ENCODE results near the gene CDC42BPA. TPM values are rescaled to one million over a fixed set of nuclear protein-coding genes. Genes with fewer than 3 reads are reported as not detected.

Gene CDC42BPA
- total RNA-seq, 1 donor from 2014 or later = 54.7 TPM

- peak; percentile 5 for DNase-seq (ENCODE audit: low spot score)
These were observed 369.8 kb downstream of the CDC42BPA start for GRCh38 chr1:226948480-226948879.

GRCh38 chr1:226948051-226948450 lies 370.2 kb downstream of the CDC42BPA start:
- DNase-seq (ENCODE audit: low spot score) = peak; percentile 2

- peak; percentile 16 for DNase-seq (ENCODE audit: low spot score)
These were observed 371.5 kb downstream of the CDC42BPA start for GRCh38 chr1:226946841-226947240.

GRCh38 chr1:226946285-226946684 lies 372.0 kb downstream of the CDC42BPA start:
- peak; percentile 10 for DNase-seq (ENCODE audit: low spot score)

GRCh38 chr1:226945858-226946245 lies 372.4 kb downstream of the CDC42BPA start:
- DNase-seq (ENCODE audit: low spot score) = peak; percentile 10

- DNase-seq (ENCODE audit: low spot score) = peak; percentile 91
These were observed 373.0 kb downstream of the CDC42BPA start for GRCh38 chr1:226945106-226945857.

GRCh38 chr1:226943927-226944326 lies 374.4 kb downstream of the CDC42BPA start:
- DNase-seq (ENCODE audit: low spot score) = no peak

- no peak for DNase-seq (ENCODE audit: low spot score)
These were observed 375.1 kb downstream of the CDC42BPA start for GRCh38 chr1:226943156-226943555.

GRCh38 chr1:226942392-226942791 lies 375.9 kb downstream of the CDC42BPA start:
- no peak for DNase-seq (ENCODE audit: low spot score)

GRCh38 chr1:226940806-226941067 lies 377.6 kb downstream of the CDC42BPA start:
- DNase-seq (ENCODE audit: low spot score) = no peak

GRCh38 chr1:226940029-226940805 lies 378.1 kb downstream of the CDC42BPA start, which contains the start of gene COQ8A:
TSS of gene COQ8A (plus strand) at chr1:226940294. CDS start at chr1:226961386, 21,092 bp downstream.
- peak; percentile 99 for DNase-seq (ENCODE audit: low spot score)

Other genes starting within 250 kb of the CDC42BPA start
- gene ZNF678, start 245.1 kb upstream of the CDC42BPA start, total RNA-seq = 10.8 TPM